ENCODE results near the gene GARNL3. TPM values are rescaled to one million over a fixed set of nuclear protein-coding genes. Genes with fewer than 3 reads are reported as not detected.

The GARNL3 gene
- total RNA-seq, 3 donors from 2014 or later = 13.4 to 44.8 (median 26.2) TPM

GRCh38 chr9:127218818-127219217 lies 45.8 kb upstream of the GARNL3 start:
- H3K27ac ChIP-seq = no peak overlapping the region
- no peak for TF ChIP-seq POLR2A (IDR thresholded peaks at IDR 0.05)
- no peak for TF ChIP-seq CTCF (IDR thresholded peaks at IDR 0.05)
- TF ChIP-seq POLR2AphosphoS5 (IDR thresholded peaks at IDR 0.05) = no peak
- intact Hi-C loops (cut with DNase I; ENCODE audit: low total_unique reads) = loop anchor here (10.0 kb wide), 1 partner anchor 766 kb away; the partner anchor contains the start of gene EEIG1

GRCh38 chr9:127219520-127219919 lies 45.1 kb upstream of the GARNL3 start:
- Histone ChIP-seq H3K4me3 (no peak overlapping the region), H3K36me3 (no peaks in the 10 kb centered on the region), H3K9me3 (no peaks in the 10 kb centered on the region), H3K27ac (no peak overlapping the region), H3K4me1 (no peaks in the 10 kb centered on the region), H3K27me3 (no peaks in the 10 kb centered on the region)
- intact Hi-C loops (cut with DNase I; ENCODE audit: low total_unique reads) = loop anchor here (10.0 kb wide), 1 partner anchor 765 kb away; the partner anchor contains the start of gene EEIG1
- no peak for TF ChIP-seq CTCF (IDR thresholded peaks at IDR 0.05)
- TF ChIP-seq POLR2AphosphoS5 (IDR thresholded peaks at IDR 0.05) = no peak
- TF ChIP-seq POLR2A (IDR thresholded peaks at IDR 0.05) = no peak
- no peak for DNase-seq (ENCODE audit: low spot score in 2 of 2)

More at GRCh38 chr9:127218818-127219217, 45.8 kb upstream of the GARNL3 start:
- Histone ChIP-seq H3K27me3 (no peaks in the 10 kb centered on the region), H3K4me3 (no peak overlapping the region), H3K9me3 (no peaks in the 10 kb centered on the region), H3K4me1 (no peaks in the 10 kb centered on the region), H3K36me3 (no peaks in the 10 kb centered on the region)
- no peak for DNase-seq (ENCODE audit: low spot score in 2 of 2)

GRCh38 chr9:127221695-127222094 lies 42.9 kb upstream of the GARNL3 start:
- Histone ChIP-seq H3K4me1 (no peaks in the 10 kb centered on the region), H3K27ac (no peak overlapping the region), H3K27me3 (no peaks in the 10 kb centered on the region), H3K36me3 (no peaks in the 10 kb centered on the region), H3K4me3 (no peak overlapping the region), H3K9me3 (no peaks in the 10 kb centered on the region)
- no peak for TF ChIP-seq POLR2AphosphoS5 (IDR thresholded peaks at IDR 0.05)
- TF ChIP-seq CTCF (IDR thresholded peaks at IDR 0.05) = no peak
- TF ChIP-seq POLR2A (IDR thresholded peaks at IDR 0.05) = no peak
- DNase-seq (ENCODE audit: low spot score in 2 of 2) = no peak
- intact Hi-C loops (cut with DNase I; ENCODE audit: low total_unique reads) = loop anchor here (10.0 kb wide), 1 partner anchor 193 kb away; no protein-coding TSS in a partner anchor

- Histone ChIP-seq H3K9me3 (no peaks in the 10 kb centered on the region), H3K27me3 (no peaks in the 10 kb centered on the region), H3K4me3 (no peak overlapping the region), H3K36me3 (no peaks in the 10 kb centered on the region), H3K27ac (no peak overlapping the region), H3K4me1 (no peaks in the 10 kb centered on the region)
- DNase-seq (ENCODE audit: low spot score in 2 of 2) = no peak
- no peak for TF ChIP-seq CTCF (IDR thresholded peaks at IDR 0.05)
- no peak for TF ChIP-seq POLR2A (IDR thresholded peaks at IDR 0.05)
- no peak for TF ChIP-seq POLR2AphosphoS5 (IDR thresholded peaks at IDR 0.05)
- intact Hi-C loops (cut with DNase I; ENCODE audit: low total_unique reads) = loop anchor here (10.0 kb wide), 1 partner anchor 192 kb away; no protein-coding TSS in a partner anchor
Measured at GRCh38 chr9:127222388-127223095, 42.0 kb upstream of the GARNL3 start.

- TF ChIP-seq POLR2A (IDR thresholded peaks at IDR 0.05) = no peak
- TF ChIP-seq POLR2AphosphoS5 (IDR thresholded peaks at IDR 0.05) = no peak
- TF ChIP-seq CTCF (IDR thresholded peaks at IDR 0.05) = no peak
- H3K36me3 ChIP-seq = no peaks in the 10 kb centered on the region
- no peaks in the 10 kb centered on the region for H3K27me3 ChIP-seq
- no peak for DNase-seq (ENCODE audit: low spot score in 2 of 2)
- no peaks in the 10 kb centered on the region for H3K9me3 ChIP-seq
- peak overlapping the region; percentile 64 to 83 for H3K27ac ChIP-seq
- intact Hi-C loops (cut with DNase I; ENCODE audit: low total_unique reads) = loop anchor here (10.0 kb wide), 1 partner anchor 192 kb away; no protein-coding TSS in a partner anchor
- H3K4me1 ChIP-seq = no peaks in the 10 kb centered on the region
- no peak overlapping the region for H3K4me3 ChIP-seq
Measured at GRCh38 chr9:127223266-127223665, 41.3 kb upstream of the GARNL3 start.

Data from breast epithelium (tissue), 4 donors.